H1 (cell line): Measurements from ENCODE around the gene FBLN5. TPM values are rescaled to one million over a fixed set of nuclear protein-coding genes. Genes with fewer than 3 reads are reported as not detected.

Source experiments
- CTCF ChIA-PET: fragments of 300-600 bp; sonication (Branson Sonifier 250); formaldehyde crosslinking; loops from one replicate; lab custom pipeline; 2021; ENCODE audit not compliant: partially characterized antibody; lab: Charles Lee
- POLR2A ChIA-PET: fragments of 300-600 bp; sonication (Branson Sonifier 250); formaldehyde crosslinking; loops from one replicate; lab custom pipeline; 2021; ENCODE audit warnings: inconsistent platforms; ENCODE audit not compliant: partially characterized antibody; lab: Charles Lee
- DNase-seq, 2 experiments: peaks; one replicate each; pipeline versions ENCODE4 v3.0.0 to v3.0.0-alpha.2; 2010 to 2022; ENCODE audit warnings: low spot score in 2 of 2, low read depth in 1 of 2, mixed read lengths in 1 of 2
- FAIRE-seq: peaks from 2 replicates; lab custom pipeline; 2011; peaks lifted over from hg19 to GRCh38; lab: Jason Lieb, UNC
- H2AFZ ChIP-seq: 2 replicates; pipeline ENCODE4 v1.8.1; 2012; ENCODE audit warnings: low read length, inconsistent platforms
- H2AK5ac ChIP-seq: 2 replicates; pipeline ENCODE4 v1.6.1; 2013; ENCODE audit warnings: low read depth, low read length
- H2BK120ac ChIP-seq: replicated peaks from 2 replicates; pipeline ENCODE3; 2013; ENCODE audit warnings: low read depth, low read length, inconsistent platforms
- H2BK12ac ChIP-seq: 2 replicates; pipeline ENCODE4 v1.6.1; 2013; ENCODE audit warnings: low read depth, low read length
- H2BK15ac ChIP-seq: 2 replicates; pipeline ENCODE4 v1.6.1; 2013; ENCODE audit warnings: low read length
- H2BK20ac ChIP-seq: 2 replicates; pipeline ENCODE4 v1.6.1; 2013; ENCODE audit warnings: low read length
- H2BK5ac ChIP-seq: 2 replicates; pipeline ENCODE4 v1.6.1; 2013; ENCODE audit warnings: low read depth, low read length
- H3K14ac ChIP-seq: 2 replicates; pipeline ENCODE4 v1.6.1; 2013; ENCODE audit warnings: inconsistent platforms; ENCODE audit not compliant: insufficient read length
- H3K18ac ChIP-seq: 2 replicates; pipeline ENCODE4 v1.6.1; 2013; ENCODE audit warnings: low read length; ENCODE audit errors: extremely low read depth
- H3K23ac ChIP-seq: 2 replicates; pipeline ENCODE4 v1.6.1; 2013; ENCODE audit warnings: inconsistent platforms; ENCODE audit not compliant: insufficient read length
- H3K23me2 ChIP-seq: 2 replicates; pipeline ENCODE4 v1.6.1; 2013; ENCODE audit warnings: low read depth, low read length
- H3K27ac ChIP-seq: 2 replicates; pipeline ENCODE4 v1.6.1; 2011; ENCODE audit warnings: low read depth, low read length, inconsistent platforms
- H3K27me3 ChIP-seq, 4 experiments: replicated peaks in 1 of 4; 1 replicate in 1 of 4; 2 replicates in 3 of 4; pipeline versions ENCODE4 v1.6.1 to v1.8.1; 2011 to 2013; ENCODE audit warnings: low read length in 3 of 4, mild to moderate bottlenecking in 3 of 4, inconsistent platforms in 2 of 4, mixed read lengths in 2 of 4, moderate library complexity in 1 of 4; ENCODE audit not compliant: control insufficient read depth in 3 of 4, insufficient read depth in 3 of 4; ENCODE audit errors: extremely low read depth in 1 of 4
- H3K36me3 ChIP-seq, 4 experiments: 2 replicates each; pipeline versions ENCODE4 v1.6.1 to v1.8.1; 2011 to 2013; ENCODE audit warnings: mild to moderate bottlenecking in 4 of 4, low read length in 3 of 4, moderate library complexity in 2 of 4, control low read depth in 1 of 4, inconsistent platforms in 1 of 4; ENCODE audit not compliant: insufficient read depth in 4 of 4, control insufficient read depth in 2 of 4
- H3K4ac ChIP-seq: replicated peaks from 2 replicates; pipeline ENCODE3; 2013; ENCODE audit warnings: low read length, low read depth, mixed read lengths, inconsistent platforms; ENCODE audit not compliant: insufficient read length
- H3K4me1 ChIP-seq, 4 experiments: replicated peaks in 1 of 4; 1 replicate in 1 of 4; 2 replicates in 3 of 4; pipeline versions ENCODE4 v1.6.1 to v1.8.1; 2011 to 2013; ENCODE audit warnings: low read length in 3 of 4, inconsistent platforms in 2 of 4, mixed read lengths in 1 of 4; ENCODE audit not compliant: insufficient read depth in 4 of 4, control insufficient read depth in 3 of 4
- H3K4me2 ChIP-seq, 2 experiments: 2 replicates each; pipeline versions ENCODE4 v1.6.1 to v1.8.1; 2011 to 2013; ENCODE audit warnings: low read depth in 2 of 2, low read length in 2 of 2, control low read depth in 1 of 2, inconsistent platforms in 1 of 2, mild to moderate bottlenecking in 1 of 2; ENCODE audit not compliant: insufficient read depth in 1 of 2
- H3K4me3 ChIP-seq, 4 experiments: fragments of 200-600, 300-600 bp in 1 of 4; sonication (generic), shearing (Covaris generic), sonication (Bioruptor Twin) in 1 of 4; 2 replicates each; pipeline versions ENCODE4 v1.5.1 to v1.8.1; 2011 to 2016; ENCODE audit warnings: low read length in 4 of 4, low read depth in 3 of 4, control low read depth in 2 of 4, inconsistent platforms in 2 of 4, mild to moderate bottlenecking in 2 of 4, mixed read lengths in 1 of 4, moderate library complexity in 1 of 4; ENCODE audit not compliant: insufficient read depth in 2 of 4; ENCODE audit errors: extremely low read depth in 1 of 4
- H3K56ac ChIP-seq: replicated peaks from 2 replicates; pipeline ENCODE3; 2013; ENCODE audit warnings: low read depth, mild to moderate bottlenecking, mixed read lengths, low read length, inconsistent platforms; ENCODE audit not compliant: insufficient read length
- H3K79me1 ChIP-seq: 2 replicates; pipeline ENCODE4 v1.6.1; 2013; ENCODE audit warnings: low read depth, low read length, control low read depth
- H3K79me2 ChIP-seq, 2 experiments: 2 replicates each; pipeline versions ENCODE4 v1.6.1 to v1.8.1; 2012 to 2013; ENCODE audit warnings: low read length in 2 of 2, mild to moderate bottlenecking in 2 of 2, inconsistent platforms in 1 of 2; ENCODE audit not compliant: insufficient read depth in 2 of 2, control insufficient read depth in 1 of 2
- H3K9ac ChIP-seq, 4 experiments: replicated peaks in 1 of 4; 1 replicate in 1 of 4; 2 replicates in 3 of 4; pipeline versions ENCODE4 v1.6.1 to v1.8.1; 2011 to 2013; ENCODE audit warnings: low read depth in 3 of 4, low read length in 3 of 4, control low read depth in 2 of 4, mild to moderate bottlenecking in 2 of 4, moderate library complexity in 2 of 4, inconsistent platforms in 1 of 4; ENCODE audit errors: extremely low read depth in 1 of 4
- H3K9me3 ChIP-seq, 2 experiments: 2 replicates each; pipeline versions ENCODE4 v1.6.1 to v1.8.1; 2012 to 2013; ENCODE audit warnings: mild to moderate bottlenecking in 2 of 2, moderate library complexity in 2 of 2, control low read depth in 1 of 2, inconsistent platforms in 1 of 2, low read depth in 1 of 2, low read length in 1 of 2, mixed read lengths in 1 of 2; ENCODE audit not compliant: insufficient read depth in 2 of 2
- H4K20me1 ChIP-seq, 2 experiments: replicated peaks in 1 of 2; 2 replicates each; pipeline versions ENCODE3 to v1.8.1; 2011 to 2013; ENCODE audit warnings: inconsistent platforms in 2 of 2, low read length in 2 of 2, mild to moderate bottlenecking in 1 of 2; ENCODE audit not compliant: insufficient read depth in 2 of 2, control insufficient read depth in 1 of 2
- H4K5ac ChIP-seq: 2 replicates; pipeline ENCODE4 v1.6.1; 2013; ENCODE audit warnings: low read length, low read depth, mixed read lengths, inconsistent platforms; ENCODE audit not compliant: insufficient read length
- H4K8ac ChIP-seq: 2 replicates; pipeline ENCODE4 v1.8.0; 2013; ENCODE audit warnings: mild to moderate bottlenecking, moderate library complexity, low read length, inconsistent platforms; ENCODE audit not compliant: insufficient read depth; ENCODE audit errors: extremely low read depth
- H4K91ac ChIP-seq: replicated peaks from 2 replicates; pipeline ENCODE3; 2013; ENCODE audit warnings: low read length, mixed read lengths, inconsistent platforms; ENCODE audit not compliant: insufficient read length
- CBX5 ChIP-seq: fragments of 300-800, 300-1000 bp; sonication (generic); IDR thresholded peaks from 2 replicates; pipeline ENCODE4 v1.7.1; 2016; ENCODE audit warnings: antibody characterized with exemption, low read length, low read depth
- CTCF ChIP-seq, 3 experiments: IDR thresholded peaks; 1 replicate in 2 of 3; 2 replicates in 1 of 3; pipeline versions ENCODE4 v1.5.1 to v1.6.1; 2011; ENCODE audit warnings: low read length in 3 of 3, mild to moderate bottlenecking in 3 of 3, inconsistent platforms in 2 of 3, low read depth in 1 of 3, moderate library complexity in 1 of 3; ENCODE audit not compliant: insufficient read depth in 1 of 3; ENCODE audit errors: control extremely low read depth in 1 of 3
- GTF2F1 ChIP-seq: IDR thresholded peaks from 2 replicates; pipeline ENCODE4 v1.6.1; 2012; ENCODE audit warnings: low read depth, low read length, improper control_type of control experiment, borderline replicate concordance
- MAX ChIP-seq: IDR thresholded peaks from 2 replicates; pipeline ENCODE4 v1.6.1; 2012; ENCODE audit warnings: inconsistent platforms
- RAD21 ChIP-seq, 2 experiments: IDR thresholded peaks in 1 of 2; conservative IDR thresholded peaks in 1 of 2; 2 replicates each; pipeline ENCODE4 v1.6.1; 2011; ENCODE audit warnings: low read depth in 2 of 2, low read length in 2 of 2, improper control_type of control experiment in 1 of 2, inconsistent platforms in 1 of 2, mild to moderate bottlenecking in 1 of 2, moderate library complexity in 1 of 2
- RNF2 ChIP-seq: fragments of 200-900, 300-1000 bp; sonication (generic); IDR thresholded peaks from 2 replicates; pipeline ENCODE4 v1.7.1; 2016; ENCODE audit warnings: borderline replicate concordance, low read depth, mild to moderate bottlenecking, antibody characterized with exemption, low read length; ENCODE audit not compliant: poor library complexity, severe bottlenecking; ENCODE audit errors: missing control alignments
- RXRA ChIP-seq: IDR thresholded peaks from 2 replicates; pipeline ENCODE4 v1.6.1; 2011; ENCODE audit warnings: low read depth, mild to moderate bottlenecking, low read length, moderate library complexity; ENCODE audit not compliant: insufficient read depth
- WGBS, 2 experiments: shearing (Covaris generic) in 1 of 2; methylation state at CpG; one replicate each; pipeline versions ENCODE4 v1.1.6 to v1.1.7; 2013 to 2015; ENCODE audit warnings: low lambda C conversion rate in 2 of 2, mixed read lengths in 2 of 2, inconsistent platforms in 1 of 2, low coverage in 1 of 2, missing lambda C conversion rate in 1 of 2; ENCODE audit not compliant: insufficient replicate concordance in 2 of 2, insufficient coverage in 1 of 2, insufficient read length in 1 of 2; ENCODE audit errors: extremely low coverage in 1 of 2, missing lambda C conversion rate in 1 of 2; 5-methylcytosine and 5-hydroxymethylcytosine counted together
- polyA plus RNA-seq, 7 experiments: library from polyadenylated mRNA; depleted of rRNA in 3 of 7; stranded (reverse) in 5 of 7; unstranded in 2 of 7; fragments of >200 nt in 5 of 7; fragments of 200-250 nt in 2 of 7; gene quantifications; 1 replicate in 5 of 7; 2 replicates in 1 of 7; 4 replicates in 1 of 7; pipeline versions ENCODE4 v1.2.1 to v1.2.3, GENCODE V29; 2011 to 2013; ENCODE audit warnings: missing spikeins in 2 of 7, mixed read lengths in 2 of 7
- total RNA-seq: library from RNA; stranded (reverse); fragmentation: NEBNext Ultra II Directional; extraction: Animal tissue kit (Norgen Biotek cat#: 25700); gene quantifications from 2 replicates; pipeline ENCODE4 v1.2.1, GENCODE V29; 2021

The FBLN5 gene
- total and polyA plus RNA-seq, 2 of the 8 experiments (the other 6 are each of a cell fraction or from before 2014, with no cell fraction given): 0.88 to 3.5 TPM

- Histone ChIP-seq H3K4ac (no peak overlapping the region), H3K4me3 (no peak overlapping the region), H4K91ac (no peak overlapping the region), H3K23me2 (no peaks in the 10 kb centered on the region), H3K18ac (no peak overlapping the region), H3K4me1 (peaks cover 4 to 14% (median 9%) of the 10 kb centered on the region in 4 experiments; a peak in 6 of 7 replicates), H2BK15ac (no peak overlapping the region), H4K8ac (no peak overlapping the region), H2AK5ac (no peak overlapping the region), H4K20me1 (no peaks in the 10 kb centered on the region), H2BK5ac (no peak overlapping the region), H3K27ac (no peak overlapping the region), H3K56ac (no peak overlapping the region), H2AFZ (no peak overlapping the region), H3K9me3 (no peaks in the 10 kb centered on the region), H3K36me3 (no peaks in the 10 kb centered on the region), H3K4me2 (no peak overlapping the region), H3K9ac (no peak overlapping the region), H3K23ac (no peak overlapping the region), H3K79me1 (no peaks in the 10 kb centered on the region), H3K27me3 (no peaks in the 10 kb centered on the region), H3K14ac (no peak overlapping the region), H3K79me2 (no peaks in the 10 kb centered on the region), H4K5ac (no peak overlapping the region), H2BK12ac (no peak overlapping the region), H2BK20ac (no peak overlapping the region), H2BK120ac (no peak overlapping the region)
- DNase-seq (no peak), FAIRE-seq (no peak)
- ChIA-PET POLR2A (no interaction called here), CTCF (interaction anchor here (0.7 to 2.2 kb wide), 15 partner anchors 10 to 198 kb away, joined by 3 to 10 read pairs (median 4); partner anchors contain the start of gene TC2N)
- WGBS, 2 experiments: 50% methylated on average over 8 of the region's 8 CpGs; no CpG with 5 or more reads in 1 of the 2 experiments
- no peak for TF ChIP-seq MAX
- TF ChIP-seq CBX5: no peak
- TF ChIP-seq RAD21 (IDR thresholded peaks at IDR 0.05 in 1 of 2, conservative IDR thresholded peaks at IDR 0.05 in 1 of 2; ENCODE audit: low read depth in 2 of 2, low read length in 2 of 2): 0 out of 4 replicates have a peak, but pooled peaks of 1 of the 2 experiments have one; percentile 19
- TF ChIP-seq RXRA: no peak
- TF ChIP-seq RNF2: no peak
- TF ChIP-seq GTF2F1: no peak
- TF ChIP-seq CTCF (IDR thresholded peaks at IDR 0.05; ENCODE audit: control extremely low read depth in 1 of 3, insufficient read depth in 1 of 3, low read depth in 1 of 3, low read length in 3 of 3): peak in 1 of 3 experiments; percentile 5; a peak in 1 of 4 replicates
Measured at GRCh38 chr14:91858536-91859275, 88.8 kb downstream of the FBLN5 start.
